GM13977 (cell line): Measurements from ENCODE around the gene HUWE1.

Experiments
- DNase-seq: peaks from one replicate; pipeline ENCODE4 v3.0.0; 2012; ENCODE audit warnings: low spot score
- in situ Hi-C: fragments of 300-500 bp; cut with MboI; formaldehyde crosslinking; loops from one replicate; pipeline ENCODE4 v1.12.0; 2022; ENCODE audit warnings: low sequenced_read_pairs, low pct_unique_long_range_greater_than_20kb, mixed read lengths, inconsistent platforms; ENCODE audit not compliant: unreplicated experiment
- TF ChIP-seq, protein P1 (sequence below): IDR thresholded peaks from 2 replicates; pipeline ENCODE4 v1.5.1; 2012; ENCODE audit warnings: mild to moderate bottlenecking, control low read depth; ENCODE audit not compliant: insufficient read depth; ENCODE audit errors: extremely low read depth, missing control alignments

HUWE1 gene

DNA sequence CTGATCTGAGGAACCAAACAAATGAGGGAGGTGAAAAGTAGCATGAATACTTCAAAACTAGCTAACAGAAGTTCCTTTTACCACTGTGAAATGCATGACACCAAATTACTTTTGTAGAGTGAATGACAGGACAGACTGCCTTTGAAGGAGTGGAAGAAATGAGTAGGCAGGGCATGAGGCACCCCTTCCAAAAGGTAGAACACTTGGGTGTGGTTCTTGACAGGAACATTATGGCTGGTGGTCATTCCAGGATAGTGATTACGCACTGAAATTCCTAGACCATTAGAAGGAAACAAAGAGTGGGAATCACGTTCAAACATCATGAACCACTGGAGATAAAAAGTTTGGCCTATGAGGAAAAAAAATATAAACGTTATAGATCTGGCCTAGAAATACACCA is 4.9 kb downstream of the HUWE1 start:
- DNase-seq: no peak
- TF ChIP-seq, protein P1, sequence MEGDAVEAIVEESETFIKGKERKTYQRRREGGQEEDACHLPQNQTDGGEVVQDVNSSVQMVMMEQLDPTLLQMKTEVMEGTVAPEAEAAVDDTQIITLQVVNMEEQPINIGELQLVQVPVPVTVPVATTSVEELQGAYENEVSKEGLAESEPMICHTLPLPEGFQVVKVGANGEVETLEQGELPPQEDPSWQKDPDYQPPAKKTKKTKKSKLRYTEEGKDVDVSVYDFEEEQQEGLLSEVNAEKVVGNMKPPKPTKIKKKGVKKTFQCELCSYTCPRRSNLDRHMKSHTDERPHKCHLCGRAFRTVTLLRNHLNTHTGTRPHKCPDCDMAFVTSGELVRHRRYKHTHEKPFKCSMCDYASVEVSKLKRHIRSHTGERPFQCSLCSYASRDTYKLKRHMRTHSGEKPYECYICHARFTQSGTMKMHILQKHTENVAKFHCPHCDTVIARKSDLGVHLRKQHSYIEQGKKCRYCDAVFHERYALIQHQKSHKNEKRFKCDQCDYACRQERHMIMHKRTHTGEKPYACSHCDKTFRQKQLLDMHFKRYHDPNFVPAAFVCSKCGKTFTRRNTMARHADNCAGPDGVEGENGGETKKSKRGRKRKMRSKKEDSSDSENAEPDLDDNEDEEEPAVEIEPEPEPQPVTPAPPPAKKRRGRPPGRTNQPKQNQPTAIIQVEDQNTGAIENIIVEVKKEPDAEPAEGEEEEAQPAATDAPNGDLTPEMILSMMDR: no peak
- in situ Hi-C loops: loop anchor here (25.0 kb wide), 1 partner anchor 156 kb away; no protein-coding TSS in a partner anchor

DNA sequence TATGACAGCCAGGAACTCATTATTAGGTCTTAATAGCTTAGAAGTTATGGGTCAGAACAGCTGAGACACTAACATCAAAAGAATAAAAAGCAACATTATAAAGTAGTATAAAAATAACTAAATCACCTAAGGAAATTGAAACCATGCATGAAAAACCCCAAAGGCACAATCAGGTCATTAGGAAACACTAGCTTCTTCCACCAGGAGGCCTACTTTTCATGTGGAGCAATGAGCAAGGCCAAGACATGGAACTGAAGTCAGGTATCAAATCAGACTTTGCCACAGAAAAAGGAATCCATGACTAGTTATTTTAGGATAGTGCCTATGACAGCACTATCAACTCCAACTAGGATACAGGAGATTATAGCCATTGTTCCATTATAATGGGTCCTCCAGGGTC is 7.9 kb downstream of the HUWE1 start:
- no peak for DNase-seq
- TF ChIP-seq, protein P1: no peak
- in situ Hi-C loops: loop anchor here (25.0 kb wide), 1 partner anchor 159 kb away; no protein-coding TSS in a partner anchor

GRCh38 chrX:53677286-53677685 is 9.2 kb downstream of the HUWE1 start:
- DNase-seq: no peak
- TF ChIP-seq, protein P1: no peak
- in situ Hi-C loops: loop anchor here (25.0 kb wide), 1 partner anchor 160 kb away; no protein-coding TSS in a partner anchor

GRCh38 chrX:53674581-53674980 is 11.9 kb downstream of the HUWE1 start:
- DNase-seq: no peak
- TF ChIP-seq, protein P1: no peak
- in situ Hi-C loops: no loop called here

DNA sequence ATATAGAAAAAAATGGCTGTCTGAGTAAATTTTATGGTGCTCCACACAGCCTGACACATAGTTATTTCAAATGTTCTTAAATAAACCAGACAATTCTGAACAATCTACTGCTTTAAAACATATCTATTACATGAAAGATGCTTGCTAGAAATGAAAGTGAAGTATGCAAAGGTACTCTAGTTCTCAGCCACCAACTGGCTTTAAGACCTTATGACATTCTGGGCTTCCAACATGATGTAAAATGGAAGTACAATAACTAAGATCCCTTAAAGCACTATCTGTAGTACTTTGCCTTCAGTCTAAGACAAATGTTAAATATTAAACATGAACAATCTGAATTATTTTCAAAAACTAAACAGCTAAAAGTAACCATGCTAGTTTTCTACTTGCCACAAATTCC is 17.3 kb downstream of the HUWE1 start:
- TF ChIP-seq, protein P1: no peak
- in situ Hi-C loops: no loop called here
- DNase-seq: no peak

DNA sequence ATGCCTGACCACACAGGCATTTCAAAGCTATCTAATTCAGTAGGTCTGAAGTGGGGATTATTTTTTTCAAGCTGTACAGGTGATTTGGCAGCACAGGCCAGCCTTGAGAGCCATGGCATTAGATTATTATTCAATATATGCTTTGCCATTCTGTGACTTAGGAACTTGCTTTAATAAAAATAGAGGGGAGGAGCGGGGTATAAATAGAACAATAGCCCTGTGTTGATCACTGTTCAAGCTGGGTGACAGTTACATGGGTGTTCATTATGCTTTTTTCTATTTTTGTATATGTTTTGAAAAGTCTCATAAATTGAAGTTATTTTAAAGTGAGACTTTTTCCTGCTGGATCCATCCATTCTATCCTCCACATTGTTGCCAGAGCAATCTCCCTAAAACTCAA is 20.3 kb downstream of the HUWE1 start:
- TF ChIP-seq, protein P1: no peak
- in situ Hi-C loops: no loop called here
- DNase-seq: no peak

DNA sequence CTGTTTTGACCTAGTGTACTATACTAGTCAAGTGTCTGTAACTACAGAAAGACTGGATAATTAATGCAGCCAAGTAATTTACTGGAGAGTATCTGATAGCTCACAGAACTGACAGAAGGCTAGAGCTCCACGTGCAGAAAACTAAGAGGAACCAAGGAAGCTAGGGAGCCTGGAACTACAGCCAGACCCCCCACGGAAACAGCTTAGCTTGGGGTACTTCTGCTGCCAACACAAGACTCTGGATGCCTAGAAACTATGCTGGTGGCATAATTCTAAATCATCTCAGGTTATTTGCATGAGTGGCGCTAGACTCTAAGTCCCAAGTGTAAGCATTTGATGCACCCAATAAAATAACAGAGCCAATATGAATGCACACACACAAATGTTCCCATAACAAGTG is 26.5 kb downstream of the HUWE1 start:
- TF ChIP-seq, protein P1: no peak
- in situ Hi-C loops: no loop called here
- no peak for DNase-seq
